GM21526 (cell line): ENCODE results near the gene TUBB.
A peak's percentile ranks its signal among the peaks of the same experiment; 100 is the strongest.

Source experiments
- ATAC-seq: cut with Tn5 transposase; IDR thresholded peaks from one replicate; pipeline ENCODE4 v1.9.1; 2021; ENCODE audit warnings: moderate library complexity; ENCODE audit not compliant: unreplicated experiment, low FRiP score

TUBB gene

DNA sequence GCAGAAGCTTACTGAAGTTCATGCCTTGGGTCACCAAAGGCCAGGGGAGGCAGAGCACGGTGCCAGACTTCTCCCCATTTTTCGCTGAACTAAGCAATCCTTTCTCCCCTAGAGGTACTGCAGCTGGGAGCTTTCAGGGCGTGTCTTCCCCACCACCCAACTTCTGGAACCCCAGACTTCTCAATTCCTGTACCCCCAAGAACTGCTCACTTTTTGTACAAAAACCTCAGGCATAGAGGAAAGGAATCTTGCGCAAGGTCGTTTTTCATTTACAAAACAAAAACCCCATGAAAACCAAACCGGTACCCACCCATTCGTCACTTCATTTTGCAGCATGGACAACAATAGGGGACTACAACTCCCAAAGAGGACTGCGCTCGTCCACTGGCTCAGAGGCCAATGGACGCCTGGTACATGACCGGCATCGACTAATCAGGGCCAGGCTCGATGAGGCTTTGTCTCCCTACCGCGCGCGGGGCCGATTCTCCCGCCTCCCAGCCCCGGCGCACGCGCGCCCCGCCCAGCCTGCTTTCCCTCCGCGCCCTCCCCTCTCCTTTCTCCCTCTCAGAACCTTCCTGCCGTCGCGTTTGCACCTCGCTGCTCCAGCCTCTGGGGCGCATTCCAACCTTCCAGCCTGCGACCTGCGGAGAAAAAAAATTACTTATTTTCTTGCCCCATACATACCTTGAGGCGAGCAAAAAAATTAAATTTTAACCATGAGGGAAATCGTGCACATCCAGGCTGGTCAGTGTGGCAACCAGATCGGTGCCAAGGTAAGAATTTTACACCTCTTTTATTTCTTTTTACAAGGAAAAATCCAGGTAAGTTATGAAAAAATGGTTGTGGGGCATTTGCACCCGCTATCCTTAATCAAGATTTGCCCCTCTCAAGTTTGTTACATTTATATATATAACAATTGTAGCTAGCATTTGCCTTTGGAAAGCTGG is at the start of gene TUBB:
TSS of gene TUBB (plus strand) at position 562 of the 947 bp plus-strand sequence. CDS start at position 717, 155 bp downstream.
- peak; percentile 42 for ATAC-seq

DNA sequence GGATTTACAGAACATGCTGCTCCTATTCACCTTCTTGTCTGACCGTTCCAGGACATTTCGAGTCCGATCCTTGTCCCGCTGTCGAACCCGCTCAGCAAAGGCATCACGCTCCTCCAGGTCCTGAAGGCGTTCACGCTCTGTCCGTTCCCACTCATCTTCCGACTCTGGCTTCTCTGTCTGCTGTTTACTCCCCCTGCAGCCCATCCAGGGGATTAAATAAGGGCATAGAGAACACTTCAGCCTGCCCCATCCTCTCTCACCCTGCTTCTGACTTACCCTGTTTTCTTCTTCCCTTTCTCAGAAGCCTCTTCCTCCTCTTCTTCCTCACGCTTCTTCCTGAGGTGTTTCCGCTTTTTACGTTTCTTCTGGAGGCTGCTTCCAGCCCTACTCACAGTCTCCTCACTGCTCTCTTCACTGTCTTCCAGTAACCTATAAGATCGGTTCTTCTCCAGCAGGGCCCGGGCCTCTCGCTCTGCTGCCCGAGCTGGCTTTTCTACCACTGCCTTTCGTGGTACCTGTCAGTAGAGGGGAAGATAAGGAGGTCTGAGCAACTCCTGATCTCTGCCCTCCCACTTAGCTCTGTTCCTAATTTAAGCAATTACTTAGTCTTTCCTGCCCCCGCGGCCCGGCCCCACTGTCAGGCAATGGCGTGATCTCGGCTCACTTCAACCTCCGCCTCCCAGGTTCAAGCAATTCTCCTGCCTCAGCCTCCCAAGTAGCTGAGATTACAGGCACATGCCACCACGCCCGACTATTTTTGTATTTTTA is 49.2 kb upstream of the TUBB start:
- ATAC-seq: no peak

DNA sequence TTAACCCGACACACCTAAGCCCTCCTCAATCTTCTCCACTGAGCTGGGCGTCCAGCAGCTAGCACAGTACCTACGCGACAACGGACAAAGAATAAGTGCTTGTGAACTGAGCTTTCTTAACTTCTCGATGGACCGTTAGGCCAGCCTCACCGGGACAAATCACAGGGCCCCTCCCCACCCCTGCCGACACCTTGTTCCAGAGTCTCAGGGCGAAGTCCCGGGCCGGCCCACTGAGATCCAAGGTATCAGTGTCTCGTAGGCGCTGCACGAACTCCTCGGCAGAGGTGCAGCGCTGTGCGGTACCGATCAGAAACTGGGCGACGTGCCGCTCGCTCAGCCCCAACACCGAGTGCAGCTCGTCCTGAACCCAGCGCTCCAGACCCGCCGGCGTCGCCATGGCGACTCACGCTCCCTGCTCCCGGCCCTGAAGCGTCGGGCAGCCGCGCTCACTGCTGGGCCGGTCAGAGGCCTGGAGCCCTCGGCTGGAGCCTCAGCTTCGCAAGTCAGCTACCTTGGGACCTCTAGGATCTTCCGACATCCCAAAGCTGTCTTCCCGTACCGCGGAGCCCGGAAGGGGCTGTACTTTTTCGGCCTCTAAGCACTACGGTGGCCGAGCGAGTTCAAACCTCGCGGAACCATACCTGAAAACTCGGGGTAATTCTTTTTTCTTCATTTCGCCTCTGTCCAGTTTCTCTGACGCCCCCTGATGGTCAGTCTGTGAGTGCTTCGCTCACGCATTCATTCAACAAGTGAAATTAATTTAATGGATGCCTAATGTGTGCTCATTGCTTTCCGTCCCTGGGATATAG is 47.5 kb upstream of the TUBB start, which contains the start of gene DHX16:
TSS of gene DHX16 (minus strand) at position 562 of the 809 bp plus-strand sequence. CDS start at position 397, 165 bp downstream.
- peak; percentile 39 for ATAC-seq

- ATAC-seq: no peak
These were observed 43.4 kb upstream of the TUBB start for GRCh38 chr6:30676660-30677285.

- ATAC-seq: no peak
These were observed 41.0 kb upstream of the TUBB start for GRCh38 chr6:30678964-30679726.

GRCh38 chr6:30679765-30680535 is 40.2 kb upstream of the TUBB start:
- ATAC-seq: no peak

GRCh38 chr6:30681766-30682142 is 38.4 kb upstream of the TUBB start:
- no peak for ATAC-seq

GRCh38 chr6:30682143-30683117 is 37.7 kb upstream of the TUBB start:
- ATAC-seq: no peak

GRCh38 chr6:30683183-30683979 is 36.8 kb upstream of the TUBB start:
- ATAC-seq: no peak

DNA sequence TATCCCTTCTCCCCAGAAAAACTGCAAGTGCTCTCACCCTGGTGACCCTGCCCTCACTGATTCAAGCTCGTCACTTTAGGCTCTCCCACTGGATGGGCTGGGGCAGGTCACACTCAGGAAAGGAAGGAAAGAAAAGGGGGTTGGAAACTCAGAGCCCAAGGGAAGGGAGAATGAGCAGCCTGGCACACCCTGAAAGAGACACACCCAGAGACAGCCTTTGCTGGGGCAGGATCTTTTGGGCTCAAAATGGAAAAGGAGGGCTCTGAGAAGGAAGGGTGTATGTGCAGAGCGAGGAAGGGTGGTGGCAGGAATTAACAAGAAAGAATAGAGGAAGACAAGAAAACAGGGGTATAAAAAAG is 36.2 kb upstream of the TUBB start:
- no peak for ATAC-seq

DNA sequence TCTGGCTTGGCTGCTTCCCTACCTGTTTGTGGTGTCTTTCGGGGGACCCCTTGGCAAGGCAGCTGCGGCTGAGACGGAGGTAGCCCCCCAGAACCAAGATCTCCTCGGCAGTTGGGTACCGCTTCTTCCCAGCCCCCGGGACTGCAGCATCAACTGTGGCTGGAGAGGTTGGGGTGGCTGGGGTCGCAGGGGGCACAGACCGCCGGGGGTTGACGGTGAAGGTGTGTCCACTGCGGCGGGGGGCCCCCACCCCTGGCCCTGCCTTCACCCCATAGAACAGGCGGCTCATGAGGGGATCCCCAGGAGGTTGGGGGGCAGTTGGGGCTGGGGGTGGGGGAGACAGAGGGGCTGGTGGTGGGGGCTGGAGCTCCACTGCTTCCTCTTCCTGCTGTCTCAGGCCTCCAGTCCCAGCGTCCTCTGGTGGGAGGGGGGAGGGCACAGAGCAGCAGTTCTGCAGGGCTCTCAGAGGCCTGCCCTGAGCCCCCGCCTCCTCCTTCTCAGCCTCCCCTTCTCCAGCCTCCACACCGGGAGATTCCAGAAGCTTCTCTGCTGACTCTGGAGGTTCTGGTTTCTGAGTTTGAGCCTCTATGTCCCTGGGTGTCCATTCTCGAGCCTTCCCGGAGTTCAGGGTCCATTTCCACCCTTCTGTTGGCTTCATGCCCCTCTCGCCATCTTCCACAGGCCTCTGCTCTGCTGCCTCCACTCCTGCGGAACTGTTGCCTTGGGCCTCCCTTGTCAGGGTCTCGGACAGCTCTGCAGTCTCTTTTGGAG is 35.6 kb upstream of the TUBB start:
- ATAC-seq: no peak

DNA sequence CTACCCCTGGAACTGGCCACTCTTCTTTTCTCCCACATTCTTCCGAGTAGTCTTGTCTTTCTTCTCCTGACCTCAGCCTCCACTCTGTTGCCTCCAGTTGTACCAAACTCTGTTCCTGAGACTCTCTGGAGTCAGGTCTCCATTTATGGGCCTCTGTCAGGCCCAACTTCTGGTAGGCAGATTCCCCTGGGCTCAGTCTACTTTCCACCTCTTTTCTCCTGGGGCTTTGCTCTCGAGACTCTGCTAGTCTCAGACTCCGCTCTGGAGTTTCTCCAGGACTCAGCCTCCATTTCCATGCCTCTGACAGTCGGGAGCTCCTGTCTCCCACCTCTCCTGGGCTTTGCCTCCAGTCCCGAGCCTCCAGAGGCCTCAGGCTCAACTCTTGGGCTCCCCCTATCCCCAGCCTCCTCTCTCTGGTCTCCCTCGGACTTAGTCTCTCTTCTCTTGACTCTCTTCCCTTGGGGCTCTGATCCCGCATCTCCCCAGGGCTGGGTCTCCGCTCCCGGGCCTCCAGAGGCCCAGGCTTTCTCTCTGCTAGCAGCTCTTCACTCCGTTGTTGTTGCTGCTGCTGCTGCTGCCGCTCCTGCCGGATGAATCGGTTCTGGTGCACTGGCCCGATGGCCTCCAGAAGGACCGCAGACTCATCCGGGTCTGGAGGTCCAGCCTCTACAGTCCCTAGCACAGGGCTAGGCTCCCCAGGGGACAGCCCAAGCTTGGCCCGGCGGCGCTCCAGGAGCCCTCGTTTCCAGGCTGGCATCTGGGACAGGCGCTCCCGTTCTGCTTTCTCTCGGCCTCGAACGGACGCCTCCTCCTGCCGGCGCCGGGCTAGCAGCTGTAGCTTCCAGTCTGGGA is 34.8 kb upstream of the TUBB start:
- ATAC-seq: no peak

GRCh38 chr6:30686009-30686907 is 33.9 kb upstream of the TUBB start, which contains the start of gene PPP1R18:
TSS of gene PPP1R18 (minus strand) at chr6:30686645. CDS start at chr6:30686018, 627 bp downstream.
- ATAC-seq: no peak
